T-helper 1 cell treated with Interleukin-12 subunit alpha and Interleukin-12 subunit beta and Interleukin-4 antibody, amounts not matched to agents 30 ng/mL and 1 ng/mL, for 36 hours (primary cell): ENCODE measurements around the gene KRT76. TPM values are rescaled to one million over a fixed set of nuclear protein-coding genes. Genes with fewer than 3 reads are reported as not detected.
"Not testable (repeated sequence)": the region's sequence is repeated elsewhere in the genome, so short reads cannot be mapped to it uniquely, and the experiment has no call there.

Experiments used
- intact Hi-C: fragments of 100-400 bp; cut with micrococcal nuclease; formaldehyde crosslinking; loops from one replicate; pipeline ENCODE4 v1.15.1; 2024
- total RNA-seq: library from RNA; stranded (reverse); gene quantifications from 2 replicates; pipeline ENCODE4 v1.2.3, GENCODE V29; 2022

KRT76 gene
- total RNA-seq, 1 donor from 2014 or later, result not detected

GRCh38 chr12:52782502-52782901 is 5.4 kb upstream of the KRT76 start:
- intact Hi-C loops, result no loop called here

GRCh38 chr12:52781399-52782082 is 4.4 kb upstream of the KRT76 start:
- intact Hi-C loops, result no loop called here

GRCh38 chr12:52779914-52780313 is 2.8 kb upstream of the KRT76 start:
- intact Hi-C loops, result no loop called here

- intact Hi-C loops, result no loop called here
Observed at GRCh38 chr12:52778833-52779232, 1.7 kb upstream of the KRT76 start.

- intact Hi-C loops, result no loop called here
Observed at GRCh38 chr12:52777566-52777965, 421 bp upstream of the KRT76 start.

- intact Hi-C loops, result no loop called here
Observed at GRCh38 chr12:52776435-52776834, 710 bp downstream of the KRT76 start.

GRCh38 chr12:52774629-52775250 is 2.4 kb downstream of the KRT76 start:
- intact Hi-C loops, result no loop called here

- intact Hi-C loops, result no loop called here
Observed at GRCh38 chr12:52772772-52773171, 4.4 kb downstream of the KRT76 start.

GRCh38 chr12:52772188-52772587 is 5.0 kb downstream of the KRT76 start:
- intact Hi-C loops, result no loop called here

- intact Hi-C loops, result no loop called here
Observed at GRCh38 chr12:52771505-52771904, 5.6 kb downstream of the KRT76 start.

- intact Hi-C loops, result no loop called here
Observed at GRCh38 chr12:52771088-52771487, 6.1 kb downstream of the KRT76 start.

GRCh38 chr12:52769946-52770345 is 7.2 kb downstream of the KRT76 start:
- intact Hi-C loops, result no loop called here

- intact Hi-C loops, result no loop called here
Observed at GRCh38 chr12:52769354-52769753, 7.8 kb downstream of the KRT76 start.

GRCh38 chr12:52768479-52769200 is 8.5 kb downstream of the KRT76 start:
- intact Hi-C loops, result no loop called here

- intact Hi-C loops, result no loop called here
Observed at GRCh38 chr12:52767427-52767826, 9.7 kb downstream of the KRT76 start.

- intact Hi-C loops, result no loop called here
Observed at GRCh38 chr12:52767020-52767379, 10.1 kb downstream of the KRT76 start.

- intact Hi-C loops, result no loop called here
Observed at GRCh38 chr12:52766351-52767019, 10.7 kb downstream of the KRT76 start.

GRCh38 chr12:52765702-52766101 is 11.4 kb downstream of the KRT76 start:
- intact Hi-C loops, result no loop called here

GRCh38 chr12:52763991-52764390 is 13.2 kb downstream of the KRT76 start:
- intact Hi-C loops, result no loop called here

- intact Hi-C loops, result no loop called here
Observed at GRCh38 chr12:52763036-52763659, 14.0 kb downstream of the KRT76 start.

GRCh38 chr12:52761802-52762201 is 15.3 kb downstream of the KRT76 start:
- intact Hi-C loops, result no loop called here

GRCh38 chr12:52761218-52761617 is 15.9 kb downstream of the KRT76 start:
- intact Hi-C loops, result not testable (repeated sequence)
